Stimulated activated CD8-positive, alpha-beta memory T cell treated with anti-CD3 and anti-CD28 coated beads, Interleukin-12 subunit alpha, Interleukin-12 subunit beta, amount 100 ng/mL, for 4 hours (primary cell): Measurements from ENCODE around the gene STPG2.
"Not testable (repeated sequence)": the region's sequence is repeated elsewhere in the genome, so short reads cannot be mapped to it uniquely, and the experiment has no call there.

Experiments
- DNase-seq: peaks from one replicate; pipeline ENCODE4 v3.0.0-alpha.2; 2020; ENCODE audit warnings: low read depth

The STPG2 gene

DNA sequence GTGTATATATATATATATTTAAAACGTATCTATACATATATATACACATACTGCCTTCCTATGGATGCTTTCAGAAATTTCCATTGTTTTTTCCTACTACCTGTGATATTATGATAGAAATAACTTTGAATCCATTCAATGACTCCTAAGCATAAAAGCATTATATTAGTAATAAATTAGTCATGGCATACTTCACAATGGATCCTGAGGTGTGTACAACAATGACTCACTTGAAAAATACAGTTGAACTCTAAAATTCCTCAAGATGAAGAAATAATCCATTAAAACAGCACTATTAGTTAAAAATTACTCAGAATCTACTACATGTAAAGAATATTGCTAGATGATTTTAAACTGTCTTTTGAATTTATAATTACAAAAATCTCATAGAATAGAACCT, 201.1 kb downstream of the STPG2 start:
- DNase-seq: no peak

DNA sequence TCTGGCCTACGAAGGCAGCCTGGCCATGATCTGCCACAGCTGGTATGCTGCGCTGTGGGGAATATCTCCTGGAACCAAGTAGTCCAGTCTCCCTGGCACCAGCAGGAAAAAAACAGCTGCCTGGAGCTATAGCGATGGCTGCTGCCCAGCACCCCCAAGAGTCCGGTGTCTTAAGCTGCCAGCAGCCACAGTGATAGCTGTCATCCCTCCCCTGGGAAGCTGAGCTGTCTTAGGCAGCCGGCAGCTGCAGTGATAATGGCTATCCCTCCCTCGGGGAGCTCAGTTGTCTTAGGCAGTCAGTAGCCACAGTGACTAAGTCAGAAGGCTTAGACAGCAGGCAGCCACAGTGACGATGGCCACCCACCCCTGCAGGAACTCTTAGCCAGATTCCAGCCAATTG, 205.1 kb downstream of the STPG2 start:
- no peak for DNase-seq

DNA sequence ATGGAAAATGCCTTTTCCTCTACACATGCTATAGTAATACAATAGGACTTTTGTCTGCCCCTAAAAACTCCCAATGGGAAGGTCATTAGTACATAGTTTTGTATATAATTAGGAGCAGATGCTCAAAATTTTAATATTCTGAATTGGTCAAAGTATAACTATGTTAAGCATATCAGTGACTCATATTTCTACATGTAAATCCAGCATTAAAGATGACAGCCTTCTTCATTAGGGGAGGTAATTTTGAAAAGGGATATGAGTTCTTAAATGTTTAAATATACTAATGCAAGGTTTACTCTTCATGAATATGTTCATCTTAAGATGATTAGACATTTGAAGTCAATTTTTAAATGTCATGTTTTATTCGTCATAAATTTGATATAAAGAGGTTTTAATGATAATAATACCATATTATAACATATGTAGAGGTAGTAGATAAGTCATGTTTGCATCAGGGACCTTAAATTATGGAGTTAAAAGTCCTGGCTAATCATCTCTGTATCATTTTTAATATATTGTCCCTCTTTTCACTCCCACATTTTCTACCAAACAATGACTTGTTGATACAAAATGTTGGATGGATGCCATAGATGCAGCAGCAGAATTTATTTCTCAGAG, 218.8 kb downstream of the STPG2 start:
- no peak for DNase-seq

DNA sequence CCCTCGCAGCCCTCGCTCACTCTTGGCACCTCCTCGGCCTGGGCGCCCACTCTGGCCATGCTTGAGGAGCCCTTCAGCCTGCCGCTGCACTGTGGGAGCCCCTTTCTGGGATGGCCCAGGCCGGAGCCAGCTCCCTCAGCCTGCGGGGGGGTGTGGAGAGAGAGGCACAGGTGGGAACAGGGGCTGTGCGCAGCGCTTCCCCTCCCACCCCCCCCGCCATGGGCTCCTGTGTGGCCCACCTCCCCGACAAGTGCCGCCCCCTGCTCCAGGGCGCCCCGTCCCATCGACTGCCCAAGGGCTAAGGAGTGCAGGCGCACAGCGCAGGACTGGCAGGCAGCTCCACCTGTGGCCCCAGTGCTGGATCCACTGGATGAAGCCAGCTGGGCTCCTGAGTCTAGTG, 220.2 kb downstream of the STPG2 start:
- no peak for DNase-seq

DNA sequence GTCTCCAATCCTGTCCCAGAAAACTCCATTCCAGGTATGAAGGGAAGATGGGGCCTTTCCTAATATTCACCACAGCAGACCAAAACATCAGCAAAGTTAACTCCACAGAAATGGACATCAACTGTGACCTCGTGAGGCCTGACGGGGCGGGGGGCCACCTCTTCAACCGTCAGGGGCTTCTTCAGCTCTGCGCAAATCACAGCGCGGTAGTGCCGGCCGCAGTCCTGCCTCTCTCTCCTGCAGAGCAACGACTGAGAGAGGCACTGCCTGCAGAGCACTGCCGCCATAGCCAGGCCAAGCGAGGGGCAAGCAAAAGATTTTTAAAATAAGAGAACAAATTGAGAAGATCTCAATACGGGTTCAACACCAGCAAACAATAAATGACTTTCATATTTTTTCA, 226.2 kb downstream of the STPG2 start:
- no peak for DNase-seq

DNA sequence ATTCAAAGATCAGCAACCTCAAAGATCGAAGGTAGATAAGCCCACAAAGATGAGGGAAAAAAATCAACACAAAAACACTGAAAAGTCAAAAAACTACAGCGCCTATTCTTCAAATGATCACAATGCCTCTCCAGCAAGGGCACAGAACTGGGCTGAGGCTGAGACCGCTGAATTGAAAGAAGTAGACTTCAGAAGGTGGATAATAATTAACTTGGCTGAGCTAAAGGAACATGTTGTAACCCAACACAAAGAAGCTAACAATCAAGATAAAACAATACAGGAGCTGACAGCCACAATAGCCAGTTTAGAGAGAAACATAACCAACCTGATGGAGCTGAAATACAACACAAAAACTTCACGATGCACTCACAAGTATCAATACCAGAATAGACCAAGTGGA, 231.1 kb downstream of the STPG2 start:
- DNase-seq: no peak

DNA sequence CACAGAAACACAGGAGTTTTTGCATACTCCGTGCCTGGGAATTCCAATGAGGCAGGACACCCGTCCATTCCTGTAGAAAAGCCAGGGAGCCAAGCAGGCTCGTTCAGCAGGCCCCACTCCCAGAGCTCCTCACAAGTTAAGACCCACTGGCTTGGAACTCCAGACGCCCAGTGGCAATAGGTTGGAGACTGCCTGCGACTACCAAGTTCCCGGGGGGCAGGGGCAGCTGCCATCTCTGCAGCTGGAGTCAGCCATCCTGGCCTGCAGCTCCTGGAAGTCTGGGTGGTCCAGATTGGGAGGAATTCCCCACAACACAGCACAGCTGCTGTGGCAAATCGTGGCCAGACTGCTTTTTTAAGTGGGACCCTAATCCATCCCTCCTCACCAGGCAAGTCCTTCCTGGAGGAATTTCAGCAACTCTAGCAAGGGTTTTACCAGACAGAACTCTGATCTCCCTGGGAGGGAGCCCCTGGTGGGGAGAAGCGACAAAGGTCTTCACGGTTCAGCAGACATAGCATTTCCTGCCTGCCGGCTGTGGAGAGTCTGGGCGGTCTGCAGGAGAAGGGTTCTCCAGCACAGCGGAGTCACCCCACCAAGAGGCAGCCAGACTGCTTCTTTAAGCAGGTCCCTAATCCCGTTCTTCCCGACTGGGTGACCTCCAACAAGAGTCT, 231.9 kb downstream of the STPG2 start:
- no peak for DNase-seq

DNA sequence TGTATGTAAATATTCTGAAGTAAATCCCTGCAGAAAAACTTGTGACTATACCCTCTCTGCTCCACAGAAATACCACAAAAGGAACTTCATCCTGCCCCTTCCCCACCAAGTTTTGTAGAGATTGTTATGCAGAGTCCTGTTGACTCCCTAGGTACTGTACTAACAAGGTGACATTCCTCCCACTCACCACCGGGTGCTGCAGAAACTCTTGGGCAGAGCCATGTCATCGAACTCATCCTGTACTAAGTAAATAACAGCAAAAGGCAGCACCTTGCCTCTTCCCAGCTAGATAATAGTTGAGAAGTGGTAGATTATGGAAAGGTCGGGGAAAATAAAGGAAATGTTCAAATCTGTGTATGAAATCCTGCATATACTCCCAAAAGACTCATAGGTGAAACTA, 233.3 kb downstream of the STPG2 start:
- no peak for DNase-seq

DNA sequence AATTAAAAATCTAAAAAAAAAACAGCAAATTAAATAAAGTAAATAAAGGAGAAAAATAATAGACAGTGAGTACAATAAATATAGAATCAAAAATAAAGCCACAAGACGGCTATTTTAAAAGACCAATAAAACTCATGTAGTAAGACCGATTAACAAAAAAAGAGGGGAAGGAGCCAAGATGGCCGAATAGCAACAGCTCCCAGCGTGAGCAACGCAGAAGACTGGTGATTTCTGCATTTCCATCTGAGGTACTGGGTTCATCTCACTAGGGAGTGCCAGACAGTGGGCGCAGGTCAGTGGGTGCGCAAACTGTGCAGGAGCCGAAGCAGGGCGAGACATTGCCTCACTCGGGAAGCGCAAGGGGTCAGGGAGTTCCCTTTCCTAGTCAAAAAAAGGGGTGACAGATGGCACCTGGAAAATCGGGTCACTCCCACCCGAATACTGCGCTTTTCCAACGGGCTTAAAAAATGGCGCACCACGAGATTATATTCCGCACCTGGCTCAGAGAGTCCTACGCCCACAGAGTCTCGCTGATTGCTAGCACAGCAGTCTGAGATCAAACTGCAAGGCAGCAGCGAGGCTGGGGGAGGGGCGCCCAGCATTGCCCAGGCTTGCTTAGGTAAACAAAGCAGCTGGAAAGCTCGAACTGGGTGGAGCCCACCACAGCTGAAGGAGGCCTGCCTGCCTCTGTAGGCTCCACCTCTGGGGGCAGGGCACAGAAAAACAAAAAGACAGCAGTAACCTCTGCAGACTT, 239.7 kb downstream of the STPG2 start:
- not testable (repeated sequence) for DNase-seq

DNA sequence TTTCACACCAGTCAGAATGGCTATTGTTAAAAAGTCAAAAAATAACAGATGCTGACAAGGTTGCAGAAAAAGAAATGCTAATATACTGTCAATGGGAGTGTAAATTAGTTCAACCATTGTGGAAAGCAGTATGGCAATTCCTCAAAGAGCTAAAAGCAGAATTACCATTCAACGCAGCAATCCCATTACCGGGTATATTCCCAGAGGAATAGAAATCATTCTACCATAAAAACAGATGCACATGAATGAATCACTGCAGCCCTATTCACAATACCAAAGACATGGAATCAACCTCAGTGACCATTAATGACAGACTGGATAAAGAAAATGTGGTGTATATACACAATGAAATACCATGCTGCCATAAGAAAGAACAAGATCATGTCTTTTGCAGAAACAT, 243.0 kb downstream of the STPG2 start:
- no peak for DNase-seq

DNA sequence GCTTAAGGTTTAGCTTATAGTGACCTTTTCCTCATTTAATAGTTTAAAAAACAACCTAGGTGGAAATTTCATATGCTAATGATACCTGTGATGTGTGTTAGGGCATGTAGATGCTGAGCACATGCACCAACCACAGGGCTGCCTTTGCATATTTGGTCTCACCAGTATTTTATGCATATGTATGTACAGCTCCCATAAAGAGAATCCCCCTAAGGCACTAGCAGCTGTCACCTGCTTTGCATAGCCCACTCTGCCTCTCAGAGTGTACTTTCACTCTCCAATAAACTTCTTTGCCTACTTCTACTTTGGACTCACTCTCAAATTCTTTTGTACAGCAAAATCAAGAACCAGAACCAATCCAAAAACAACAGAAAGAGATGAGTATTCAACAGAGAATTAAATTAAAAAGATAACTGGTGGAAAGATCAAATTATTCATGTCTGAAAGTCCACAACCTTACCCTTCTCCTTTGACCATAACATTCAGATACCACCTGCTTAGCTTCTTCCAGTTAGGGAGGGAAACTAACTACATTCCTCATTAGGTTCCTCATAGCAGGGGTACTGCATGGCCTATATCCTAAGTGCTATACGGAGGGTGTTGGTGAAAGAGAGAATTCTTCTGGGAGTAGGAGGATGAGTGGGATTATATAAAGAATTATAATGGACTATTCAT, 250.5 kb downstream of the STPG2 start:
- no peak for DNase-seq

DNA sequence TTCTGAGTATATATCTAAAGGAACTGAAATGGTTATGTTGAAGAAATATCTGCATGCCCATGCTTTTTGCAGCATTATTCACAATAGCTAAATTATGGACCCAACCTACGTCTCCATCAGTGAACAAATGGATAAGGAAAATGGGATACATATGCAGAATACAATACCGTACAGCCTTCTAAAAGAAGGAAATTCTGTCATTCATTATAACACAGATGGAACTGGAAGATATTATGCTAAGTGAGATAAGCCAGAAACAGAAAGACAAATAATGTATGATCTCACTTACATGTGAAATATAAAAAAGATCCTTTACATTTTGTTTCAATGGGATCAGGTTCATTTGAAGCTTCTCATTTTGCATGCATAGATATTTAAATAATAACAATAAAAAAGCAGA, 263.3 kb downstream of the STPG2 start:
- DNase-seq: no peak

DNA sequence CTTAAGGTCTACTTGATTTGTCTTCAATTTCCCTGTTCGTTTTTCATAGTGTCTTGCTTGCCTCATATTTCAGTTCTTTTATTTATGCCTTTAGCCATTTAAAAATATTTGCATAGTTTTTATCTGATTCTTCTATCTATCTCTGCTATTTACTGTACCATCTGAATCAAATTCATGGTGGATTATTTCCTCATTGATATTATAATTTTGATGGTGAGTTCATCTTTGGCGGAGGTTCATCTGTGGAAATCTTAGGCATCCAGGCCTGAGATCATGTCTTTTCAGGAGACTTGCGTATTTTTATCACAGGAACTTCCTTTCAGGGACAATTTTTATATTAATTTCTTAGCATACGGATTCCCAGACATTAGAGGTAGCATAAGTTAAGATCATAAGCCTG, 275.2 kb downstream of the STPG2 start:
- DNase-seq: no peak

DNA sequence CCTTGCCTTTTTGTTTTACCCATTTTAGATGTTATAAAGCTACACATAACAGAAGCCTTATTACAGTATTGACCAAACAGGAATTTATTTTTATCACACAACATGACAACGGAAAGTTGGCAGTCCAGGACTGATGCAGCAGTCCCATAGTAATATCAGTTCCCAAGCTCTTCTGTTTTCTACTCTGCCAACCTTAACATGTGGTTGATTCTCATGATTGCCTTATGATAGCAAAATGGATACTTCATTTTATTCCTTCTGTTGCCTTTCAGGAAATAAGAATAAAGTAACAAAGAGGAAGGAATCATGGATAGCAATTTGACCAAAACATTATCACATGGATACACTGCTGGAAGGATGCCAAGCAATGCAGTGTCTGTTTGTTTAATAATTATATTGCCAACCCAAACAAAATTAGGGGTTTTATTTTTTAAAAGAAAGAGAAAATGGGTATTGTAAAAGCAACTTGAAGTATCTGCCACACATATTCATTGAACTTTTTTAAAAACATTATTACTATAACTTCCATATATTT, 275.7 kb downstream of the STPG2 start:
- DNase-seq: no peak

DNA sequence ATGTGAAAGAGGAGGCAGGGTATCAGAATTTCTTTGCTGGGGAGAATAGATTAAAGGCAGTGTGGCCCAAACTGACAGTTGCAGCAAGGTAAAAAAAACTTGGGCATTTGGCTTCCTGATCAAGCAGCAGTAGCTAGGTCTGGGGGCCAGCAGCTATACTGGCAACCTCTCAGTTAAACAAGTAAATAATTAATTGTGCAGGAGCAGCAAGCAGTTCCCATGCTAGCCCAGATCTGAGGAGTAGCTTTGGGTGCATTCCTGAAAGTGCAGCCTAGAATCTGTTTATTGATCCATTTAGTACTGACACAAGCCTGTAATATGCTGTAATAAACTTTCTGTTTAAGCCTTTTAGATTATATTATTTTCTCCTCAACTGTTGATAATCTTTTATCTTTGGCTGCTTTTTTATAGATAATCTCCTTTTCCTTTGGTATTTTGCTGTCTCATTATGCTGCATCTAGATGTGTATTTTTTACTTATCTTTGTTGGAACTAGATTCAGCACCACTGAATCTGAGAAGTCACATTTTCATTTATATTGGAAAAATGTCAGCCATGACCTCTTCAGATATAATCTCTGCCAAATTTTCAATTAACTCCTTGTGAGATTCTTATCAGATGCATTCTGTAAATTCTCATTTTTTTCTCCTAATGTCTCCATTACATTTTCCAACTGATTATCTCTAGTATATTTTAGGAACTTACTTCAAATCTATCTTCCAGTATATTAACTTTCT, 276.3 kb downstream of the STPG2 start:
- no peak for DNase-seq

DNA sequence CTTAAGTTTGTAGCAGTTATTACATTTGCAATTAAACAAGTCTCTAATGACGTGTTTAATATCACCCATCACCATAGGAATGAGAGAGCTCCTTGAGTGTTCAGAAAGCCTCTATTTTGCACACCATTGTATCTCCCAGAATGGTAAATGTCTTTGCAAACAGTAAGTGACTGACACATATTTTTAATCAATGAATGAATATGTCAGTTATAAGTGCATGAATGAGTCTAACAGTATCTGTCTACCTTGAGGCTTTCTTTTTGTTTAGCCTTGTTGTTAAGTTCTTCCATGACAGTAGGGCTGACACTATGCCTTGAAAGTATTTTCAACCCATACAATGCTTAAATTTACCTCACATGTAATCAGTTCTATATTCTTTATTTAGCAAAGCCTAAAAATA, 292.2 kb downstream of the STPG2 start:
- no peak for DNase-seq

DNA sequence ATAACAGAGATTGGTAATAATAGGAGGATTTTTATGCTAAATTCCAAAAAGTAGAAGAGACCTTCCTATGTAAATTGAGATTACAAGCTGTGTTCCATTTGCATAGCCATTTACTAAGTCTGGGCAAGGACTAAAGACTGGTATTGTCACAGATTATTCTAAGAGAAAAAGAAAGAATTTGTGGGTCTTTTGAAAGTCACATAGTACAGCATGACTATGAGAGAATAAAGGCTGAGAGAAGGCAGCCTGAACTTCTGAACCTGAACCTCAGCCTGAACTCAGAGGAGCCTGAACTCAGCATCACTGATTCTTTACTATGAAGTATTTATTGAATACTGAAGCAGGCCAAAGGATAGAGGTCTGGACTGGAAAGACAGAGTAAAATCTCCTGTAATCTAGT, 297.5 kb downstream of the STPG2 start:
- no peak for DNase-seq

DNA sequence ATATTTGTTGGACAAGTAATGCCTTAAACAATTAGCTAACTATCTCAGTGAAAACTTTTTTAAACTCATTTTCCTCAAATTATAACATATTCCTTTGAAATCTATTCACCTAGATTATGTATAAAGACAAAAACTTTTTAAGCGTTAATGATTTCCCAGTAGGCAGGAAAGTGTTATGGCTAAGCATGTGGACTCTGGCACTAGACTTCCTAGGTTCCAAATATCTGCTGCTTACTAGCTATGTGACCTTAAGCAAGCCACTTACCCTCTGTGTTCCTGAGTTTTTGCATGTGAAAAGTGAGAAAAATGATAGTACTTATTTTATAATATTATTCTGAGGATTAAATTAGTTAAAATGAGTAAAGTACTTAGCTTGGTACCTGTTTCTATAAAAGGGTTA, 301.8 kb downstream of the STPG2 start:
- no peak for DNase-seq

DNA sequence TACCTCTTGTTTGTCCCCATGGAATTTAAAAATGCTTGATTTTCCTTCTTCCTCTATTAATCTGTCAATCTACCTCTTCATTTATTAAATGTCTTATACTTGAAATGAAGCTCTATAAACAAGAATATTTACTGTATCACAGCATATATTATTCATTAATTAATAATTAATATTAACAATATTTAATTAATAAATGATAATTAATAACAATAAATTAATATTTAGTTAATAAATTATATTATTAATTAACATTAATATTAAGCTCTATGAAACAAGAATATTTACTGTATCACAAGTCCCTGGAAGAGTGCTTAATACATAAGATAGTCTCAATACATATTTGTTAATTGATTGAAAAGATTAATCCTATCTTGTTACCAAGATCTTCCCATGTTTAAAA, 306.6 kb downstream of the STPG2 start:
- no peak for DNase-seq

DNA sequence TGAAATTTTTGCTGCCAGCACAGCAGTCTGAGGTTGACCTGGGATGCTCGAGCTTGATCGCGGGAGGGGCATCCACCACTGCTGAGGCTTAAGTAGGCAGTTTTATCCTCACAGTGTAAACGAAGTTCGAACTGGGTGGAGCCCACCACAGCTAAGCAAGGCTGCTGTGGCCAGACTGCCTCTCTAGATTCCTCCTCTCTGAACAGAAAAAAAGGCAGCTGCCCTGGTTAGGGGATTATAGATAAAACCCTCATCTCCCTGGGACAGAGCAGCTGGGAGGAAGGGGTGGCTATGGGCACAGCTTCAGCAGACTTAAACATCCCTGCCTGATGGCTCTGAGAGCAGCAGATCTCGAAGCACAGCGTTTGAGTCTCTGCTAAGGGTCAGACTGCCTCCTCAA, 314.6 kb downstream of the STPG2 start:
- no peak for DNase-seq

DNA sequence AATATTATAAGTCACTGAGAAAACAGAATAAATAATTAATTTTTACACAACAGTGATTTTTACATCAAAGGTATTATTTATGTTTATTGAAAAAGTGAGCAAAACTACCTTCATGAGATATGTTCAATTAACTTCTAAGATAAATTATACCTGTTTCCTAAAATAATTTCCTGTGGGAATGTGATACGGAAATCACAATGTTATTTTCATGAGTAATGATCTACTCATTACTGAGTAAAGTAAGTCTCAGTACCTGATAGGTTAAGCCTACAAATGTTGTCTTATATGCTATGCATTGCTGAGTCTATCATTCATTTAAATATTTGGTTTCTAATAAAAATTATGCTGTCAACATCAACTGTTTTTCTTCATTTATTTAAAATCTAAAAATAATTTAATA, 324.0 kb downstream of the STPG2 start:
- DNase-seq: no peak

DNA sequence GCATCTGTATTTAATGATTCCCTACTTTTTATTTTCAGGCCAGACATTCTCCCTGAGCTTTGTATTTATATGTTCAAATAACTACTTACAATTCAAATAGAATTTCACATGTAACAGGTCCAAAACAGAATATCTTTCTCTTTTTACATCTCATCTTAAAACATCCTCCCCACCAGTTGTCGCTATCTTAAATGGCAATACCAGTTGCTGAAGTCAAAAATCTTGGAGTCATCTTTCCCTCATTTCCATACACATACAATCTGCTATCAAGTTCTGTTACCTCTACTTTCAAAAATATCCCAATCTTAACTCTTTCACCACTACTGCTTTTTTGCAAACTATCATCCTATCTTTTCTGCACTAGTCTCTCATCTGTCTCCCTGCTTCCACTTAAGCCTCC, 330.5 kb downstream of the STPG2 start:
- DNase-seq: no peak
